Activated CD8-positive, alpha-beta T cell treated with anti-CD3 and anti-CD28 coated beads, Interleukin-2, amount 10 ng/mL, durations not matched to agents 7 days and 5 days (primary cell): ENCODE results near the gene NDRG2. TPM values are rescaled to one million over a fixed set of nuclear protein-coding genes. Genes with fewer than 3 reads are reported as not detected.

ENCODE experiments used
- ATAC-seq: fragments of 150-1000 bp; cut with Tn5 transposase; one replicate; pipeline ENCODE4 v1.10.0; 2021; ENCODE audit warnings: moderate library complexity
- CTCF ChIA-PET: fragments of 350-600 bp; sonication (Branson Sonifier 250); formaldehyde crosslinking; loops from one replicate; lab custom pipeline; 2021; ENCODE audit warnings: antibody characterized with exemption; lab: Charles Lee
- POLR2A ChIA-PET: fragments of 350-600 bp; sonication (Branson Sonifier 250); formaldehyde crosslinking; loops from one replicate; lab custom pipeline; 2021; ENCODE audit warnings: antibody characterized with exemption; lab: Charles Lee
- DNase-seq: peaks from one replicate; pipeline ENCODE4 v3.0.0-alpha.2; 2020
- H3K27ac Mint-ChIP-seq: one replicate; pipeline ENCODE4 v1.8.0; 2021; ENCODE audit warnings: mild to moderate bottlenecking, mixed read lengths
- H3K27me3 Mint-ChIP-seq: one replicate; pipeline ENCODE4 v1.8.0; 2021; ENCODE audit warnings: low read depth, mixed read lengths
- H3K36me3 Mint-ChIP-seq: one replicate; pipeline ENCODE4 v1.8.0; 2021; ENCODE audit warnings: low read depth, mixed read lengths
- H3K4me1 Mint-ChIP-seq: one replicate; pipeline ENCODE4 v1.8.0; 2021; ENCODE audit warnings: low read depth, mixed read lengths
- H3K4me3 Mint-ChIP-seq: one replicate; pipeline ENCODE4 v1.8.0; 2021; ENCODE audit warnings: mild to moderate bottlenecking, mixed read lengths
- H3K9me3 Mint-ChIP-seq: one replicate; pipeline ENCODE4 v1.8.0; 2022; ENCODE audit warnings: mixed read lengths; ENCODE audit not compliant: insufficient read depth
- total RNA-seq, 2 experiments: library from RNA; stranded (reverse); gene quantifications; one replicate each; pipeline ENCODE4 v1.2.3, GENCODE V29; 2021

The NDRG2 gene
- total RNA-seq, 2 experiments from 2014 or later, result 6.2 to 7.6 TPM

- DNase-seq, result no peak
- peaks cover 75% of the 10 kb centered on the region for H3K27me3 Mint-ChIP-seq
- no peaks in the 10 kb centered on the region for H3K9me3 Mint-ChIP-seq
- H3K4me3 Mint-ChIP-seq, result no peak overlapping the region
- ChIA-PET POLR2A (no interaction called here), CTCF (interaction anchor here (0.8 to 5.1 kb wide), 12 partner anchors 11 to 61 kb away, joined by 3 to 140 read pairs (median 6); partner anchors contain the start of gene TMEM253)
- no peaks in the 10 kb centered on the region for H3K36me3 Mint-ChIP-seq
- H3K27ac Mint-ChIP-seq, result no peak overlapping the region
- H3K4me1 Mint-ChIP-seq, result peaks cover 31% of the 10 kb centered on the region
- no peak for ATAC-seq
Measured at GRCh38 chr14:21066882-21067502, 42.1 kb upstream of the NDRG2 start.

DNA sequence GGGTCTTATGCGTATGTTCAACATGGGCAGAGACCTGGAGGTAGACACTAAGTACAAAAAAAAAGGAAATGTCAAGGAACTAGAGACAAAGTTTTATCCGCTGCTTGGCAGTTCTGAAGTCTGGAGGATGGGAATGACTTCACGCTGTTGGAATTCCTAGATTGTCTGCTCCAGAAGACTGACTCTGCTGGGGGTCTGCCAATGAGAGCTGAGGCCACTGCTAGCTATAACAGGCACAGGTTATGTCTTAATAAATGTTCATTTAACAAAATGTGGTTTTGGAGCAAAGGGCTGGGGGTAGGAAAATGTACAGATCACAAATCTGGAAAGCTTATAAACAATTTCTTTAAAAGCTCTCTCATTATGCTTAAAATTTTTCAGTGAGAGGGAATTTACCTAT lies 38.6 kb upstream of the NDRG2 start:
- ChIA-PET POLR2A (no interaction called here), CTCF (interaction anchor here (0.9 to 1.0 kb wide), 2 partner anchors 29 to 41 kb away, joined by 3 read pairs; no protein-coding TSS in a partner anchor)
- Mint-ChIP-seq H3K4me1 (peaks cover under 1% of the 10 kb centered on the region), H3K36me3 (no peaks in the 10 kb centered on the region), H3K27ac (no peak overlapping the region), H3K9me3 (no peaks in the 10 kb centered on the region), H3K27me3 (peaks cover 61% of the 10 kb centered on the region), H3K4me3 (no peak overlapping the region)
- DNase-seq (no peak), ATAC-seq (no peak)

- H3K27ac Mint-ChIP-seq, result no peak overlapping the region
- DNase-seq (no peak), ATAC-seq (no peak)
- ChIA-PET CTCF (interaction anchor here (1.0 to 2.9 kb wide), 3 partner anchors 9 to 47 kb away, joined by 3 to 11 read pairs (median 6); partner anchors contain the start of gene ARHGEF40), POLR2A (no interaction called here)
- H3K36me3 Mint-ChIP-seq, result no peaks in the 10 kb centered on the region
- H3K9me3 Mint-ChIP-seq, result no peaks in the 10 kb centered on the region
- no peak overlapping the region for H3K4me3 Mint-ChIP-seq
- peaks cover 48% of the 10 kb centered on the region for H3K27me3 Mint-ChIP-seq
- no peaks in the 10 kb centered on the region for H3K4me1 Mint-ChIP-seq
Measured at GRCh38 chr14:21061347-21061668, 36.4 kb upstream of the NDRG2 start.

DNA sequence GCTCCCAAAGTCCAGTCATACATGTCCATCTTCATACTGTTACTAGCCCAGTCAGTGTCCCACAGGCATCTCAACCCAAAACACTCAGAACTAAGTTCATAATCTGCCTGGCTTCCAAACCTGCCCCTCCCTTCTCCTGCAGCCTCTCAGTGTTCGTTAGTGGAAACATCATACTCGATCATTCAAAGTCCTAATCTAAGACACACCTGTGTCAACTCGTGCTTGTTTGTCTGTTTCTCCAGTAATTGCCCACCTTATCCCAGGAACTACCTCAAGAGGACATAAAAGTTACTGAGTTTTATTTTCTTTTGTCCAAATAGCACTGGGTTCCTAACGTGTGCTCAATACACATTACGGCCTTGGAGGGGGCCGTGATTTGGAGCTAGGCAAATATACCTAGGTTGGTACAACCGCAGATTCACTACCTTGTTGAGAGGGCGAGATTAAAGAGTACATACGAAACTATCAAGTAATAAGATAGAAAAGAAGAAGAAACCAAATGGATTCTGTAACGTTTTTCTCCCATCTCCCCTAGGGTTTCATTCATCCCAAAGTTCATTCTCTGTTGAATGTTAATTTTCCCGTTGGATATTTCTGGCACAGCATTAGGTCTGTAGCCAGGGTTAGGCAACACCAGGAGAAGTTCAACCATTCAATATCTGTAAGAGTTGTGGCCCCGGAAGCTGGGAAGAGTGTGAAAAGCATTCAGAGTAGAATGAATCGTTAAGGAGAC lies 35.9 kb upstream of the NDRG2 start:
- ChIA-PET CTCF (interaction anchor here (1.9 to 2.9 kb wide), 2 partner anchors 31 to 46 kb away, joined by 6 to 11 read pairs; no protein-coding TSS in a partner anchor), POLR2A (no interaction called here)
- Mint-ChIP-seq H3K4me1 (no peaks in the 10 kb centered on the region), H3K27ac (no peak overlapping the region), H3K27me3 (peaks cover 44% of the 10 kb centered on the region), H3K9me3 (no peaks in the 10 kb centered on the region), H3K36me3 (no peaks in the 10 kb centered on the region), H3K4me3 (no peak overlapping the region)
- ATAC-seq (no peak), DNase-seq (no peak)

DNA sequence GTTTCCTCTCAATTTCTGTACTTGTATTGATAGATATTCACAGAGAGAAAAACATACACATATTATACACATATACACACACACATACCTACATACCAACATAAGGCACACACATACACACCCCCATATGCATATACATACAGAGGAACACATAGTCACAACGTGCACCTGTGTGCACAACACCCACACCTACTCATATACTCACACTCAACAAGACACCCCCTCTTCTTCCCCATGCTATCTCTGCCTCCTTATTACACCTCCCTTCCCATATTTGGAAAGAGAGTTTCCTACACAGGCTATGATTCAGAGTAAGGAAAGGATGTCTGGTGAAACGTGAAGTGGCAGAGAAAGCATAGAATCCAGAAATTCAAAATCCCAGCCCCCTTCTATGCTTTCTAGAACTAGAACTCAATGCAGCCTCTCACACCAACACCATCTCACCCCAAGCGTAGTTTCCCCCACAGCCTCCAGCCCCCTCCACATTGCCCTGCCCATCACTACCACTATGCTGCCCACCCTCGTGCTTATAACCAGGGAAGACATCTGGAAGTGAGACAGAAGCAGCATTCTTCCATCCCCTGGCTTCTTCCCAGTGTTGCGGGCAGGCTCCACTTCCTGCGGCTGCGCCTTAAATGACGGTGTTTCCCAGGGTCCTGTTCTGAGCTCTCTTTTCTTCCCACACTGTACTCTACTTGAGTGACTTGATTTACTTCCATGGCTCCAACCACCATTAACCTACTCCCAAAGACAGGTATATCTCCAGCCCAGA lies 35.2 kb upstream of the NDRG2 start:
- no peak for DNase-seq
- no peaks in the 10 kb centered on the region for H3K36me3 Mint-ChIP-seq
- no peak overlapping the region for H3K4me3 Mint-ChIP-seq
- H3K27me3 Mint-ChIP-seq, result peaks cover 38% of the 10 kb centered on the region
- POLR2A ChIA-PET, result no interaction called here
- H3K4me1 Mint-ChIP-seq, result no peaks in the 10 kb centered on the region
- no peak for ATAC-seq
- CTCF ChIA-PET, result interaction anchor here (1.8 to 2.9 kb wide), 2 partner anchors 45 kb away, joined by 4 to 11 read pairs; no protein-coding TSS in a partner anchor
- no peaks in the 10 kb centered on the region for H3K9me3 Mint-ChIP-seq
- no peak overlapping the region for H3K27ac Mint-ChIP-seq

DNA sequence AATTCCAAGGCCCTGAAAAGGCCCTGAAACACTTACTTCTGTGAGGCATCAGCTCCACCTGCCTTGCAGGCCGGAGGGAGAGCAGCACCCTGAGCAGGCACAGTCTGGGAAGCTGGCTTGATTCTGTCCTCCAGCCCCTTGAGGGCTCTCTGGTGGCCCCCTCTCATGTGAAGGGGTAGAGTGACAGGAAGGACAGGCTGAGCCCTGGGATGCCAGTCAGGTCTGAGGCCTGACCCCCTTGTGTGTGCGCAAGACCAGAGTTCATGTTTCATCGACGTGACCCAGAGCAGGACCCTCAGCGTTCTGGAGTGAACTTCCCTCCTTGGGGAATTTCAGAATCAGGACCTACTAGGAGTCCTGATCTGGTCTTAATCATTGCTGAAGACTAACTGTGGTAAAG lies 34.0 kb upstream of the NDRG2 start:
- no peak overlapping the region for H3K4me3 Mint-ChIP-seq
- ATAC-seq, result no peak
- CTCF ChIA-PET, result interaction anchor here (1.0 to 1.8 kb wide), 2 partner anchors 18 to 44 kb away, joined by 3 to 4 read pairs; no protein-coding TSS in a partner anchor

GRCh38 chr14:21057803-21058675 lies 33.2 kb upstream of the NDRG2 start, which contains the start of gene RNASE8:
RNASE8 (plus strand) TSS chr14:21057822; CDS start chr14:21057893, 71 bp downstream.
- Mint-ChIP-seq H3K4me3 (no peak within 1 kb of the TSS), H3K27ac (no peak within 1 kb of the TSS), H3K36me3 (no peaks in the 10 kb centered on the region), H3K9me3 (no peaks in the 10 kb centered on the region), H3K4me1 (no peaks in the 10 kb centered on the region), H3K27me3 (peaks cover 30% of the 10 kb centered on the region)
- ChIA-PET CTCF (interaction anchor here (1.0 to 1.8 kb wide), 2 partner anchors 17 to 43 kb away, joined by 3 to 4 read pairs; no protein-coding TSS in a partner anchor), POLR2A (no interaction called here)
- DNase-seq (no peak), ATAC-seq (peak; percentile 33)

More for the DNA sequence above, 34.0 kb upstream of the NDRG2 start:
- POLR2A ChIA-PET, result no interaction called here
- H3K27ac Mint-ChIP-seq, result no peak overlapping the region
- peaks cover 37% of the 10 kb centered on the region for H3K27me3 Mint-ChIP-seq
- no peaks in the 10 kb centered on the region for H3K36me3 Mint-ChIP-seq
- no peak for DNase-seq
- no peaks in the 10 kb centered on the region for H3K9me3 Mint-ChIP-seq
- no peaks in the 10 kb centered on the region for H3K4me1 Mint-ChIP-seq

- H3K27ac Mint-ChIP-seq, result no peak overlapping the region
- ATAC-seq (no peak), DNase-seq (no peak)
- no peaks in the 10 kb centered on the region for H3K9me3 Mint-ChIP-seq
- no peak overlapping the region for H3K4me3 Mint-ChIP-seq
- ChIA-PET POLR2A (no interaction called here), CTCF (interaction anchor here (1.2 to 1.3 kb wide), 3 partner anchors 12 to 48 kb away, joined by 3 to 4 read pairs (median 3); no protein-coding TSS in a partner anchor)
- H3K36me3 Mint-ChIP-seq, result no peaks in the 10 kb centered on the region
- peaks cover 28% of the 10 kb centered on the region for H3K27me3 Mint-ChIP-seq
- no peaks in the 10 kb centered on the region for H3K4me1 Mint-ChIP-seq
Measured at GRCh38 chr14:21056520-21057163, 31.8 kb upstream of the NDRG2 start.

DNA sequence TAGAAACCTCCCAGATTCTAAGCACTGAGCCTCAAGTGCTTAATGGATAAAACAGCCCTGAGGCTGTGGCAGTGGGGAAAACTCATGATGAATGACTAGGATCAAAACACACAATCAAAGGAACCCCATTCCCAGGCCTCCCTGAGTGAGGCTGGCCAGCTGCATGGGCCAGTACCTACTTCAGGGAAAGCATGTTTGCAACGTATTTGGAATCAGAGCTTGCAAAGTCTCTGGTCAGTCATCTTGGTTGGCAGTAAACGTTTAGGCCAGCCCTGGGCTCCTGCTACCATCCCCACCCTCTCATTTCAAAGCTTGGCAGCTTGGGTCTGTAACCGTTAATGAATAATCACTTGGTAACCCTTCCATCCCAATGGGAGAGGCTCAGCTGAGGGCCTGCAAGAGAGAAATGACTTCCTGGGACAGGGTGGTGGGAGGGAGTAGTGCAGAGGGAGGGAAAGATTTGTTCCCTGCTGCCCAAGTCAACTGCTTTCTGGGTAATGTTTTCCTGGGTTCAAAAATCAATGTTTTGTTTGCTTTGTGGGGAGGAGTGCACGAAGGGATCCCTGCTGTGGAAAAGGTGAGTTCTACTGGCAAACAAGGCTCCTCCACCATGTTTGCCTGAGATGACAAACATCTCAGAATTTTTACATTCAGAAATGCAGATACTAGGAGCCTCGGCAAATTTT lies 30.7 kb upstream of the NDRG2 start:
- H3K27me3 Mint-ChIP-seq, result peaks cover 22% of the 10 kb centered on the region
- no peaks in the 10 kb centered on the region for H3K4me1 Mint-ChIP-seq
- DNase-seq (no peak), ATAC-seq (no peak)
- H3K9me3 Mint-ChIP-seq, result no peaks in the 10 kb centered on the region
- ChIA-PET CTCF (interaction anchor here (1.2 kb wide), 1 partner anchor 15 kb away, joined by 3 read pairs; no protein-coding TSS in a partner anchor), POLR2A (no interaction called here)
- no peak overlapping the region for H3K27ac Mint-ChIP-seq
- H3K4me3 Mint-ChIP-seq, result no peak overlapping the region
- no peaks in the 10 kb centered on the region for H3K36me3 Mint-ChIP-seq

- H3K27ac Mint-ChIP-seq, result no peak overlapping the region
- ChIA-PET CTCF (no interaction called here), POLR2A (no interaction called here)
- no peak for DNase-seq
- no peak overlapping the region for H3K4me3 Mint-ChIP-seq
- H3K27me3 Mint-ChIP-seq, result peaks cover 21% of the 10 kb centered on the region
- H3K4me1 Mint-ChIP-seq, result no peaks in the 10 kb centered on the region
- H3K9me3 Mint-ChIP-seq, result no peaks in the 10 kb centered on the region
- H3K36me3 Mint-ChIP-seq, result no peaks in the 10 kb centered on the region
- no peak for ATAC-seq
Measured at GRCh38 chr14:21054768-21055145, 29.9 kb upstream of the NDRG2 start.
